Activated CD8-positive, alpha-beta memory T cell treated with anti-CD3 and anti-CD28 coated beads for 1 hour (primary cell): ENCODE results near the gene AGBL1.

Experiments used
- DNase-seq, 2 donors: peaks; one replicate each; pipeline ENCODE4 v3.0.0-alpha.2; 2020; ENCODE audit warnings: low read depth in 1 of 2; ENCODE audit errors: extremely low read depth in 1 of 2

The AGBL1 gene

GRCh38 chr15:86312486-86312885 is 232.8 kb downstream of the AGBL1 start:
- no peak for DNase-seq

- DNase-seq = no peak
These were observed 236.5 kb downstream of the AGBL1 start for GRCh38 chr15:86316216-86316615.

- DNase-seq = no peak
These were observed 237.2 kb downstream of the AGBL1 start for GRCh38 chr15:86316726-86317383.

GRCh38 chr15:86317384-86317740 is 237.7 kb downstream of the AGBL1 start:
- no peak for DNase-seq

GRCh38 chr15:86322629-86323028 is 243.0 kb downstream of the AGBL1 start:
- DNase-seq = no peak

- DNase-seq = no peak
These were observed 247.7 kb downstream of the AGBL1 start for GRCh38 chr15:86327230-86327865.

- no peak for DNase-seq
These were observed 249.0 kb downstream of the AGBL1 start for GRCh38 chr15:86328658-86329057.

- DNase-seq = no peak
These were observed 249.8 kb downstream of the AGBL1 start for GRCh38 chr15:86329311-86330013.

- DNase-seq = no peak
These were observed 254.1 kb downstream of the AGBL1 start for GRCh38 chr15:86333819-86334218.

GRCh38 chr15:86336051-86336788 is 256.5 kb downstream of the AGBL1 start:
- no peak for DNase-seq

- no peak for DNase-seq
These were observed 257.4 kb downstream of the AGBL1 start for GRCh38 chr15:86337071-86337470.

GRCh38 chr15:86347245-86347644 is 267.6 kb downstream of the AGBL1 start:
- no peak for DNase-seq

GRCh38 chr15:86349565-86349964 is 269.9 kb downstream of the AGBL1 start:
- no peak for DNase-seq

GRCh38 chr15:86353213-86353612 is 273.5 kb downstream of the AGBL1 start:
- DNase-seq = no peak

GRCh38 chr15:86355361-86355760 is 275.7 kb downstream of the AGBL1 start:
- no peak for DNase-seq

GRCh38 chr15:86355801-86356200 is 276.1 kb downstream of the AGBL1 start:
- no peak for DNase-seq

GRCh38 chr15:86362555-86362954 is 282.9 kb downstream of the AGBL1 start:
- no peak for DNase-seq

GRCh38 chr15:86373147-86373546 is 293.5 kb downstream of the AGBL1 start:
- DNase-seq = no peak

- DNase-seq = no peak
These were observed 296.1 kb downstream of the AGBL1 start for GRCh38 chr15:86375733-86376280.

GRCh38 chr15:86377914-86378313 is 298.2 kb downstream of the AGBL1 start:
- DNase-seq = no peak

GRCh38 chr15:86382341-86382740 is 302.7 kb downstream of the AGBL1 start:
- no peak for DNase-seq
